HEK293 (cell line): ENCODE data around the gene TMEM222.

Experiments
- KLF1 ChIP-seq: fragments of 450-650 bp; formaldehyde crosslinking; IDR thresholded peaks from 2 replicates; pipeline ENCODE4 v1.5.1; 2016; ENCODE audit warnings: missing biosample characterization, missing genetic modification characterization
- MYNN ChIP-seq: fragments of 450-650 bp; formaldehyde crosslinking; IDR thresholded peaks from 2 replicates; pipeline ENCODE4 v1.5.1; 2016; ENCODE audit warnings: missing biosample characterization, missing genetic modification characterization, borderline replicate concordance
- YY1 ChIP-seq: fragments of 450-650 bp; formaldehyde crosslinking; IDR thresholded peaks from 2 replicates; pipeline ENCODE4 v1.5.1; 2018; ENCODE audit warnings: missing biosample characterization, missing genetic modification characterization
- ZNF121 ChIP-seq: fragments of 450-650 bp; formaldehyde crosslinking; IDR thresholded peaks from 2 replicates; pipeline ENCODE4 v1.5.1; 2016; ENCODE audit warnings: missing biosample characterization, missing genetic modification characterization
- ZNF184 ChIP-seq: fragments of 450-650 bp; IDR thresholded peaks from 2 replicates; pipeline ENCODE4 v1.5.1; 2018; ENCODE audit warnings: missing biosample characterization, mild to moderate bottlenecking, missing genetic modification characterization
- ZNF530 ChIP-seq: fragments of 450-650 bp; formaldehyde crosslinking; IDR thresholded peaks from 2 replicates; pipeline ENCODE4 v1.5.1; 2016; ENCODE audit warnings: low read depth, missing biosample characterization, missing genetic modification characterization
- ZNF660 ChIP-seq: fragments of 450-650 bp; IDR thresholded peaks from 2 replicates; pipeline ENCODE4 v1.5.1; 2018; ENCODE audit warnings: missing biosample characterization, mild to moderate bottlenecking, missing genetic modification characterization
- ZNF785 ChIP-seq: fragments of 450-650 bp; formaldehyde crosslinking; IDR thresholded peaks from 2 replicates; pipeline ENCODE4 v1.5.1; 2016; ENCODE audit warnings: missing biosample characterization, missing genetic modification characterization
- TF ChIP-seq, protein P1 (sequence below): fragments of 450-650 bp; formaldehyde crosslinking; IDR thresholded peaks from 2 replicates; pipeline ENCODE4 v1.5.1; 2016; ENCODE audit warnings: missing biosample characterization, missing genetic modification characterization

- TF ChIP-seq ZNF121 (0 out of 2 replicates have a peak, but pooled peaks have one; percentile 7), YY1 (tag by site-specific recombination) (no peak; the same call in 1 of the 2 replicates), ZNF660 (tag by site-specific recombination) (no peak; the same call in 1 of the 2 replicates), KLF1 (tag by site-specific recombination) (no peak), MYNN (tag by site-specific recombination) (no peak), ZNF785 (no peak), ZNF530 (no peak), ZNF184 (tag by site-specific recombination) (peak; percentile 46; the same call in 1 of the 2 replicates)
- TF ChIP-seq, protein P1, sequence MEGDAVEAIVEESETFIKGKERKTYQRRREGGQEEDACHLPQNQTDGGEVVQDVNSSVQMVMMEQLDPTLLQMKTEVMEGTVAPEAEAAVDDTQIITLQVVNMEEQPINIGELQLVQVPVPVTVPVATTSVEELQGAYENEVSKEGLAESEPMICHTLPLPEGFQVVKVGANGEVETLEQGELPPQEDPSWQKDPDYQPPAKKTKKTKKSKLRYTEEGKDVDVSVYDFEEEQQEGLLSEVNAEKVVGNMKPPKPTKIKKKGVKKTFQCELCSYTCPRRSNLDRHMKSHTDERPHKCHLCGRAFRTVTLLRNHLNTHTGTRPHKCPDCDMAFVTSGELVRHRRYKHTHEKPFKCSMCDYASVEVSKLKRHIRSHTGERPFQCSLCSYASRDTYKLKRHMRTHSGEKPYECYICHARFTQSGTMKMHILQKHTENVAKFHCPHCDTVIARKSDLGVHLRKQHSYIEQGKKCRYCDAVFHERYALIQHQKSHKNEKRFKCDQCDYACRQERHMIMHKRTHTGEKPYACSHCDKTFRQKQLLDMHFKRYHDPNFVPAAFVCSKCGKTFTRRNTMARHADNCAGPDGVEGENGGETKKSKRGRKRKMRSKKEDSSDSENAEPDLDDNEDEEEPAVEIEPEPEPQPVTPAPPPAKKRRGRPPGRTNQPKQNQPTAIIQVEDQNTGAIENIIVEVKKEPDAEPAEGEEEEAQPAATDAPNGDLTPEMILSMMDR: peak; percentile 32; the same call in 1 of the 2 replicates
These were observed 19.7 kb downstream of the TMEM222 start, which contains the start of gene SYTL1 for GRCh38 chr1:27341525-27342252.
